ENCODE data around the gene FRY. TPM values are rescaled to one million over a fixed set of nuclear protein-coding genes. Genes with fewer than 3 reads are reported as not detected.

FRY gene
- total RNA-seq, 4 donors from 2014 or later = 27.4 to 50.4 (median 39.4) TPM

DNA sequence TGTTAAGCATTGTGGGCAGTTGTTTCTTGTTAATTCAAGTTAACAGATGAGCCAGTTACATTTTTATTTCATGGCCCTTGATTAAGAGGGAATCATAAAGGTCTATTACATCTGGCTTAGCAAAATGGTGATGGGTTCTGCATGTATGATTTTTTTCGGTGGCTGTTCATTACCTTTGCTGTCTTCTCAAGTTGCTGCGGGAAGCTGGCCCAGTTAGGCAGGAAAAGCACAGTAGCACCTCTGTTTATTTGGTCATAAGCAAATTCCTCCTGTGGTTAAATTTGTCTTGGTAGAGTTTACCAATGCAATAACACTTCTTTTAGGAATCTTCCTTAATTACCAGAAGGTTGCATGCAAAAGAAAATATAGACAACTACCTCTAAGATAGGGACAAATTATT is 104.5 kb downstream of the FRY start:
- Histone ChIP-seq H3K4me3 (replicated peaks in 1 of 3) (no peak overlapping the region), H3K36me3 (no peaks in the 10 kb centered on the region), H3K9me3 (no peaks in the 10 kb centered on the region), H3K4me1 (peaks cover 4 to 10% of the 10 kb centered on the region in 2 donors), H3K27ac (no peak overlapping the region), H3K27me3 (no peaks in the 10 kb centered on the region)
- no peak for DNase-seq
- 85 to 90% methylated on average over 2 of the region's 2 CpGs for WGBS, 2 donors
- intact Hi-C loops (cut with DNase I) = no loop called here
- no peak for TF ChIP-seq POLR2A (IDR thresholded peaks at IDR 0.05)
- TF ChIP-seq, protein P1, sequence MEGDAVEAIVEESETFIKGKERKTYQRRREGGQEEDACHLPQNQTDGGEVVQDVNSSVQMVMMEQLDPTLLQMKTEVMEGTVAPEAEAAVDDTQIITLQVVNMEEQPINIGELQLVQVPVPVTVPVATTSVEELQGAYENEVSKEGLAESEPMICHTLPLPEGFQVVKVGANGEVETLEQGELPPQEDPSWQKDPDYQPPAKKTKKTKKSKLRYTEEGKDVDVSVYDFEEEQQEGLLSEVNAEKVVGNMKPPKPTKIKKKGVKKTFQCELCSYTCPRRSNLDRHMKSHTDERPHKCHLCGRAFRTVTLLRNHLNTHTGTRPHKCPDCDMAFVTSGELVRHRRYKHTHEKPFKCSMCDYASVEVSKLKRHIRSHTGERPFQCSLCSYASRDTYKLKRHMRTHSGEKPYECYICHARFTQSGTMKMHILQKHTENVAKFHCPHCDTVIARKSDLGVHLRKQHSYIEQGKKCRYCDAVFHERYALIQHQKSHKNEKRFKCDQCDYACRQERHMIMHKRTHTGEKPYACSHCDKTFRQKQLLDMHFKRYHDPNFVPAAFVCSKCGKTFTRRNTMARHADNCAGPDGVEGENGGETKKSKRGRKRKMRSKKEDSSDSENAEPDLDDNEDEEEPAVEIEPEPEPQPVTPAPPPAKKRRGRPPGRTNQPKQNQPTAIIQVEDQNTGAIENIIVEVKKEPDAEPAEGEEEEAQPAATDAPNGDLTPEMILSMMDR (IDR thresholded peaks at IDR 0.05) = no peak

DNA sequence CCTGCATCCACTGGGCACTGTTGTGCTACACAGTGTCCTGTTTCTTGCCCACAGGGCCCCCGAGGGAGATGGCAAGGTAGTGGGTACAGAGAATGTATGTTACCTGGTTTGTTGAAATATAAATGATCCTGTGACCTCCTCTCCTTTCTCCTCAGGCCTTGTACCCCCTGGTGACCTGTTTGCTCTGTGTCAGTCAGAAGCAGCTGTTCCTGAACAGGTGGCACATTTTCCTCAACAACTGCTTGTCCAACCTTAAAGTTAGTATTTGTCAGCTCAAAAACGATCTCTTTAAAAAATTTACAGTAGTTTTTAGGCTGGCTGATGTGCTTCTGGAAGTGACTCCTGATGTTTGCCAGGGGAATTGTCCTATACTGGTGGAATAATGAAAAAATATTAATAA is 105.1 kb downstream of the FRY start:
- TF ChIP-seq, protein P1 (IDR thresholded peaks at IDR 0.05) = no peak
- TF ChIP-seq POLR2A (IDR thresholded peaks at IDR 0.05) = no peak
- intact Hi-C loops (cut with DNase I) = no loop called here

DNA sequence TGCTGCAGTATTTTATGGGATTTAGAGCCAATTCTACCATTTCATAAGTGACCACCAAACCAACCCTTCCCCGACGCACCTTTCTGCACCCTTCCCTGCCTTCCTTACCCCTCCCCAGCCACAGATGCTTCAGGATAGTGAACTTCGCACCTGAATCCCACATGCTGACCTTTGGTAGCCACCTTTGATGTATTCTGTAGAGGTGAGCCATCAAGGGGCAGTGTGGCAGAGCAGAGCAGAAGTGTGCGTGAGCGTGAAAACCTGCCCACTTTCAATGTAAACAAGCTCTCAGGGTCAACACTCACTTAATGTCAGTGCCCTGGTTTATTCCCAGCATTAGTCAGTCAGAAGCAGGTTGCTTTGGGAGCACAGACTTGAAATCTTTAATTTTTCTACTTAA is 107.7 kb downstream of the FRY start:
- WGBS, 2 donors = 92 to 96% methylated on average over 5 of the region's 5 CpGs
- H3K27ac ChIP-seq = no peak overlapping the region

More for the DNA sequence above, 105.1 kb downstream of the FRY start:
- 75 to 80% methylated on average over 2 of the region's 2 CpGs for WGBS, 2 donors
- Histone ChIP-seq H3K36me3 (no peaks in the 10 kb centered on the region), H3K27me3 (no peaks in the 10 kb centered on the region), H3K4me3 (replicated peaks in 1 of 3) (no peak overlapping the region), H3K9me3 (no peaks in the 10 kb centered on the region), H3K4me1 (peaks cover 4 to 10% of the 10 kb centered on the region in 2 donors), H3K27ac (no peak overlapping the region)
- no peak for DNase-seq

DNA sequence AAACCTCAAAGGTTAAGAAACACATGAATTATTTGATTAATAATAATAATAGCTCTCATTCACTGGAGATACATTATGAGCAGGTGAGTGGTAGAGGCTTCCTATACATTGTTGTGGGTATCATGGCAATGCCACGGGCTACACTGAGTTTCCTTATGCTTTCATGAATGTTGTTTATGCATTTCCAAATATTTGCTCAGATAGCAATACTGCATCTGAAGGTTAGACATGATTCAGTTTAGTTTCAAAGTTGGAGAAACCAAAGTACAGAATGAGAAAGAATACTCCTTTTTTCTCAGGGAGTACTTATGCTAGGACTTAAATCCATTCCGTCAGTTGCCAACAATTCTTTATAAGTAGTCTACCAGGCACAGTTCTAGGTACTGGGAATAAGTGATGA is 108.5 kb downstream of the FRY start:
- Histone ChIP-seq H3K4me3 (replicated peaks in 1 of 3) (no peak overlapping the region), H3K27ac (no peak overlapping the region), H3K4me1 (no peaks in the 10 kb centered on the region), H3K36me3 (no peaks in the 10 kb centered on the region), H3K9me3 (no peaks in the 10 kb centered on the region), H3K27me3 (no peaks in the 10 kb centered on the region)
- TF ChIP-seq, protein P1 (IDR thresholded peaks at IDR 0.05) = no peak
- TF ChIP-seq POLR2A (IDR thresholded peaks at IDR 0.05) = no peak
- no peak for DNase-seq
- 97% methylated on average over 2 of the region's 2 CpGs for WGBS, 2 donors
- intact Hi-C loops (cut with DNase I) = no loop called here

More for the DNA sequence above, 107.7 kb downstream of the FRY start:
- DNase-seq = no peak
- TF ChIP-seq, protein P1 (IDR thresholded peaks at IDR 0.05) = no peak
- TF ChIP-seq POLR2A (IDR thresholded peaks at IDR 0.05) = no peak
- Histone ChIP-seq H3K9me3 (no peaks in the 10 kb centered on the region), H3K4me1 (peaks cover 2 to 6% of the 10 kb centered on the region in 2 donors), H3K36me3 (no peaks in the 10 kb centered on the region), H3K4me3 (replicated peaks in 1 of 3) (no peak overlapping the region), H3K27me3 (no peaks in the 10 kb centered on the region)
- intact Hi-C loops (cut with DNase I) = no loop called here

DNA sequence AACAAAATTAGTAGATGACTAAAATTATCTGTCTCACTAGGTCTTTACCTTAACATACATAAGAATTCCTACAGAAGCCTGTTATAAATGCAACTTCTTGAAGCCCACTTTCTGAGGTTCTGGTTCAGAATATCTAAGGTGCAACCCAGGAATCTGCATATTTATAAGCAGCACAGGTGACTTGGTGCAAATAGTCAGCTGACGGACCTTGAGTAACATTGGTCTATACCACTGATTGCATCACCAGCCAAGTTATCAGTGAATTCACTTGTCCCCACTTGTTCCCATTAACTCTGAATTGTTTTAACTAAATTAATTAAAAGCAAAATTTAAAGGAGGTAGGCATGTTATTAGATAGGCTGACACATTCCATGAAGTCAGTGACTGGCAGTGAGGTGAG is 109.9 kb downstream of the FRY start:
- intact Hi-C loops (cut with DNase I) = no loop called here
- 0% methylated on average over 1 of the region's 1 CpG for WGBS, 2 donors
- Histone ChIP-seq H3K36me3 (no peaks in the 10 kb centered on the region), H3K27ac (no peak overlapping the region), H3K4me3 (replicated peaks in 1 of 3) (no peak overlapping the region), H3K4me1 (no peaks in the 10 kb centered on the region), H3K27me3 (no peaks in the 10 kb centered on the region), H3K9me3 (no peaks in the 10 kb centered on the region)
- DNase-seq = no peak
- TF ChIP-seq, protein P1 (IDR thresholded peaks at IDR 0.05) = no peak
- TF ChIP-seq POLR2A (IDR thresholded peaks at IDR 0.05) = no peak
